ENCODE measurements around the gene SRP68.

SRP68 gene

DNA sequence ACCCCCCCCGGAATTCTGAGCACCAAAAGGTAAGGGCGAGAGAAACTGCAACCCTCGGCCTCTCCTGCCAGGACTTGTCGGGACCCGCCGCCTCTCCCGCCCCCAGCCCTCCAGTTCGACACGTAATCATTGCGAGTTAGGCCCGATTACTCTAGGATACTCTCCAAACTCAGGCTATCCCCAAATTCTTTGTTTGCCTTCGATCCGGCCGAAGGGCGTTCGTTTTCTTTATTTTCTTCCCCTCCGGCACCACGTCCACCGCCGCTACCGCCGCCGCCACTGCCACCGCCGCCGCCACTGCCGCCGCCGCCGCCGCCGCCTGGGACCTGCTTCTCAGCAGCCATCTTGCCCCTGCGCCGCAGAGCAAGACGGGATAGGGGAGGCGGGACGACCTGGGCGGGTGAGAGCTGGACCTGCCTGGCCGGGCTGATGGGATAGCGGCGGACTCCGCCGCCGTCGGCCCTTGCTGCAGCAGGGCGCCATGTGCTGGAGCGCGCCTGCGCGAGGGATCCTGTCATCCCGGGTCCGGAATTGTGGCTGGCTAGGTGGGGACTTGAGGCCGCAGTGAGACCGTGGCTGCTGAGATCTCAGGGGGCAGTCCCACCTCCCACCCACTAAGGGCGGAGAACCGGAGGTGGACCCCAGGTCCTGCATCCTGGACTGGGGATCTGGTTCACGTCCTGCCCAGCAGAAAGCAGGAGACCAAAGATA, at the start of gene SRP68:
Gene SRP68, minus strand, starts transcription at position 370 of the 711 bp plus-strand sequence. Its CDS starts 26 bp downstream, at position 344.
- peak; percentile 65 to 80 for DNase-seq (ENCODE audit: low read depth in 2 of 2)

DNA sequence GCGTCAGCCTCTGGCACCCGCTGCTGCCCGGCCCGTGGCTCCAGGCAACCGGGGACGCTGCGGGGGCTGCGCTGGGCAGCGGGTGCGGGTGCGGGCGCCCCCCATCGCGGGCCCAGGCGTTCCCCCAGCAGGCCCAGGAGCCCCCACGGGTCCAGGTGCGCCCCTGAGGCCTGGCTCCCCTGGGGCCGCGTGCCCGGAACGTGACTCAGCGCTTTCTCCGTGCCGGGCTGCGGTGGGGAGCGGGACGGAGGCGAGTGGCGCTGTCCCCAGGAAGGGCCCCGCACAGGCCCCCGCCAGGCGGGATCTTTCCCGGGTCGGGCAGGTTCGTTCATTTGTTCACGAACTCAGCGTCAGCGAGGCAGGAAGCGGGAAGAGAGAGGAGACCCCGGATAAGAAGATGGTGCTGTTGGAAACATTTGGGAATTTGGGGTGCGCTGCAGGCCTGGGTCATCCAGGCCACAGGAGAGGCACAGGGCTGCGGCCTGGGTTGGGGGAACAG, 49.7 kb upstream of the SRP68 start:
- no peak for DNase-seq (ENCODE audit: low read depth in 2 of 2)

DNA sequence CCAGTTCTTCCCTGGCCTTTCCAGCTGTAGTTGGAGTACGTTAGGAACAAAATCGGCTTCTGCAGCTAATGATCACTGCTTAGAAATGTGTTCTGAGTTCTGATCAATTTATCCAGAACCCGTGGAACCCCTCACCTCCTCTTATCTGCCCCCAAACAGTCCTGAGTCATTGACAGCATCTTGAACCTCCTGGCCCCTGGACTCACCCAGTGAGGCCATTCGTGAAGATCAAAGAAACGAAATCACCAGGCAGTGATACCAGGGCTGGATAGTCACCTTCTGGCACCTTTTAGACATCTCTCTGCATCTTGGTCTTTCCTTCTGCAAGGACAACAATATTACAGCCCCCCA, 48.3 kb upstream of the SRP68 start:
- DNase-seq (ENCODE audit: low read depth in 2 of 2) = no peak

DNA sequence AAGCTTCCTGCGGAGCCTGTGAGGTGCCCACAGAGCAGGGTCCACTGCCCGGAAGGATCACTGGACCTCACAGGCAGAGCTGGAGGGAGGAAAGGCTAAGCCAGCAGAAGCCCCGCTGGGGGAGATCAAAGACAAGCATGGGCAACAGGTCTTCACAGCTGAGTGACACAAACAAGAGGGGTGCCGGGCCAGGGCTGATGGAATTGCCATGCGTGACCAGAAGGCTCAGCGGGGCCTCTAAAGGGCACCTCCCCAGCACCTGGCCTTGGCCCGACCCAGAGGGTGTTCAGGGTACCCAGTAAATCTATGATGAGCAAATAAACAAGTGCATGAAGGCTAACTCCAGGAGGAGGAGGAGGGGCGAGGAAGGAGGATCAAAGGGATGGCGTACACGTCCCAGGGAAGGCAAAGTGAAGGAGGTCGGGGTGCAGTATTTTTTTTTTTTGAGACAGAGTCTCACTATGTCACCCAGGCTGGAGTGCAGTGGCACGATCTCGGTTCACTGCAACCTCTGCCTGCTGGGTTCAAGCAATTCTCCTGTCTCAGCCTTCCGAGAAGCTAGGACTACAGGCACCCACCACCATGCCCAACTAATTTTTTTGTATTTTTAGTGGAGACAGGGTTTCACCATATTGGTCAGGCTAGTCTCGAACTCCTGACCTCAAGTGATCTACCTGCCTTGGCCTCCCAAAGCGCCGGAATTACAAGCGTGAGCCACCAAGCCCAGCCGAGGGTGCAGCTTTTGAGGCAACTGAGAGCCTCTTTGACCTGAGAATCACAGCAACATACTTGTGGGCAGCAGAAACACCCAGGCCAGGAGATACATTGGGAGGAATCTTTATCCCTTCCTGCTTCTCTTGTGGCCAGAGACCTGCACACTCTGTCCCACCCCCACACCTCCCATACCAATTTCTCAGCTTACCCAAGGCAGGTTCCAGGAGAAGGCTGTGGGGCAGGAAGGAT, 47.4 kb upstream of the SRP68 start:
- DNase-seq (ENCODE audit: low read depth in 2 of 2) = no peak

DNA sequence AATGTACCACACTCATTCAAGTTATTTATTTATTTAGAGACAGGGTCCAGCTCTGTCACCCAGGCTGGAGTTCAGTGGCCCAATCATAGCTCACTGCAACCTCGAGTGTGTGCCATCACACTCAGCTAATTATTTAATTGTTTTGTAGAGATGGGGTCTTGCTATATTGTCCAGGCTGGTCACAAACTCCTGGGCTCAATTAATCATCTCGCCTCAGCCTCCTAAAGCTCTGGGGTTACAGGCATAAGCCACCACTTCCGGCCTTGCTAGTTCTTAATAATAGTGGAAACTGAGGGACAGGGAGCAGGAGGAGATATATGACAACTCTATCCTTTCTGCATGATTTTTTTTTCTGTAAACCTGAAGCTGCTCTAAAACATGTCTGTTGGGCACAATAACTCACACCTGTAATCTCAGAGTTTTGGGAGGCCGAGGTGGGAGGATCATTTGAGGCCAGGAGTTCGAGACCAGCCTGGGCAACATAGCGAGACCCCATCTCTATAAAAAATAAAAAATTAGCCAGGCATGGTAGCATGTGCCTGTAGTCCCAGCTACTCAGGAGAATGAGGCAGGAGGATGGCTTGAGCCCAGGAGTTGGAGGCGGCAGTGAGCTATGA, 42.9 kb upstream of the SRP68 start:
- no peak for DNase-seq (ENCODE audit: low read depth in 2 of 2)

DNA sequence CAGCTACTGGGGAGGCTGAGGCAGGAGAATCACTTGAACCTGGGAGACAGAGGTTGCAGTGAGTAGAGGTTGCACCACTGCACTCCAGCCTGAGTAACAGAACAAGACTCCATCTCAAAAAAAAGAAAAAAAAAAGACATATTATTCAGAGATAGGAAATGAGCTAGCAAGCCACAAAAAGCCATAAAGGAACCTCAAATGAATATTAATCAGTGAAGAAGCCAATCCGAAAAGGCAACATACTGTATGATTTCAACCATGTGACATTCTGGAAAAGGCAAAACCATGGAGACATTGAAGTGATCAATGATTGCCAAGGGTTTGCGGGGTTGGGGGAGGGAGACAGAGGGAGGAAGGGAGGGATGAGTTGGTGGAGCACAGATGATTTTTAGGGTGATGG, 39.6 kb upstream of the SRP68 start:
- DNase-seq (ENCODE audit: low read depth in 2 of 2) = no peak

DNA sequence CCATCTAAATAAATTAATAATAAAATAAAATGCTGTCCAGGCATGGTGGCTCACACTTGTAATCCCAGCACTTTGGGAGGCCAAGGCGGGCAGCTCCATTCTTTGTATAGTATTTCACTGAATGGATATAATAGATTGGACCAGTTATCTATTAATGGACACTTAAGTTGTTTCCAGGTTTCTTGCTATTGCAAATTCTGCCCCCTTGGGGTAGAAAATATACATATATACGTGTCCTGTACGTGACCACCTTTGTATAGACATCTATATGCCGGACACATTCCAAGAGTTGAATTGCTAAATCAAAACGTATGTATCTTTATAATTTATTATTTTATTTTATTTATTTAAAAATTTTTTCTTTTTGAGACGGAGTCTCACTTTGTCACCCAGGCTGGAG, 35.2 kb upstream of the SRP68 start:
- no peak for DNase-seq (ENCODE audit: low read depth in 2 of 2)

DNA sequence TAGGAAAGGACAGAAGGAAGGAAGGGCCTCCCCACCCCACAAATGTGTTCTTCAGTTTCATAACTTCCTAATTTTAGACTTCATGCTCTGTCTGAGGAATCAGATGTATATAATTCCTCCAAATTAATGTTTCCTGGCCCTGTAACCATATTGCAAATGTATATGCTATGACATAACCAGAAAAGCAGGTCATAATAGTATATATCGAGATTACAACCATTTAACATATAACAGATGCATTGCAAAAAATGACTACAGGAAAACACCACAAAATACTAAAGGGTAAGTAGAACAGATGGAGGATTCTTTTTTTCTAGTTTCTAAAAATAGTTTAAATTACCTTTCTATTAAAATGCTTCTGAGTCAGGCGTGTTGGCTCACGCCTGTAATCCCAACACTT, 34.4 kb upstream of the SRP68 start:
- DNase-seq (ENCODE audit: low read depth in 2 of 2) = no peak

DNA sequence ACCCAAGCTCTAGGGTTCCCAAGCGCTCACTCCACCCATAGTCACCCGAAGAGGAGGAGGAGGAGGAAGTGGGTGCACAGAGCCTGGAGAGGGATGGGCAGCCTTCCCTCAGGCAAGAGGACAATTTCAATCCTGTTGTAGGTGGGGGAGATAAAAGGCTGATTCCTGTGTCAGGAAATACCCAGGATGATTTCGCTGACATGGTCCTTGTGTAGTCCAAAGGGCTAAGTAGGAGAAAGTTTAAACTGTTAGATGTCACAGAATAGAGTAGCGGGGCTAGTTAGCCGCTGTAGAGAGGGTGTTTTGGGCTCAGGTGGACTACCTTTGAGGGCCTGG, 32.5 kb upstream of the SRP68 start:
- DNase-seq (ENCODE audit: low read depth in 2 of 2) = no peak

DNA sequence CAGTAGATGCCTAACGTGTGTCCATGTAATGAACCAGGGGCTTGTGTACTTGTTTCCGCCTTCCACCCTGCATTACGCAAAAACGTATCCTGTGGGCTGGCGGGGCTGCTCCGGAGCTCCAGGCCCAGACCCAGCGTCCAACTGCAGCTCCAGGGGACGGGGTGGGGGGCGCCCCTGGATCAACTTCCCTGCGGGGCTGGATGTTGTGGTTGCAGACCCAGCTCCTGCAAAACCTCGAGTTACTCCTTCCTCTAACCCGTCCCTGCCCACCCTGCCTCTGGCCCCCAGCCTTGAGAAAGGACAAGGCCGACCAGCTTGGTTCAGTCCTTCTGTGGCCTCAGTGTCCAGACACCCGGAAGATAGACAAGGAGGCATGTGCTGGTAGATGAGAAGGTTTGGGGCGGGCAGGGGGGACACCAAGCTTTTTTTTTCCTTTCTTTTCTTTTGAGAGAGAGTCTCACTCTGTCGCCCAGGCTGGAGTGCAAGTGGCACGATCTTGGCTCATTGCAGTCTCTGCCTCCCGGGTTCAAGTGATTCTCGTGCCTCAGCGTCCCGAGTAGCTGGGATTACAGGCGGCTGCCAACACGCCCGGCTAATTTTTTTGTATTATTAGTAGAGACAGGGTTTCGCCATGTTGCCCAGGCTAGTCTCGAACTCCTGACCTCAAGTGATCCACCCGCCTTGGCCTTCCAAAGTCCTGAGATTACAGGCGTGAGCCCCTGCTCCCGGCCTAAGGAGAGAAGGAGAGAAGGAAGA, 32.0 kb upstream of the SRP68 start:
- no peak for DNase-seq (ENCODE audit: low read depth in 2 of 2)

DNA sequence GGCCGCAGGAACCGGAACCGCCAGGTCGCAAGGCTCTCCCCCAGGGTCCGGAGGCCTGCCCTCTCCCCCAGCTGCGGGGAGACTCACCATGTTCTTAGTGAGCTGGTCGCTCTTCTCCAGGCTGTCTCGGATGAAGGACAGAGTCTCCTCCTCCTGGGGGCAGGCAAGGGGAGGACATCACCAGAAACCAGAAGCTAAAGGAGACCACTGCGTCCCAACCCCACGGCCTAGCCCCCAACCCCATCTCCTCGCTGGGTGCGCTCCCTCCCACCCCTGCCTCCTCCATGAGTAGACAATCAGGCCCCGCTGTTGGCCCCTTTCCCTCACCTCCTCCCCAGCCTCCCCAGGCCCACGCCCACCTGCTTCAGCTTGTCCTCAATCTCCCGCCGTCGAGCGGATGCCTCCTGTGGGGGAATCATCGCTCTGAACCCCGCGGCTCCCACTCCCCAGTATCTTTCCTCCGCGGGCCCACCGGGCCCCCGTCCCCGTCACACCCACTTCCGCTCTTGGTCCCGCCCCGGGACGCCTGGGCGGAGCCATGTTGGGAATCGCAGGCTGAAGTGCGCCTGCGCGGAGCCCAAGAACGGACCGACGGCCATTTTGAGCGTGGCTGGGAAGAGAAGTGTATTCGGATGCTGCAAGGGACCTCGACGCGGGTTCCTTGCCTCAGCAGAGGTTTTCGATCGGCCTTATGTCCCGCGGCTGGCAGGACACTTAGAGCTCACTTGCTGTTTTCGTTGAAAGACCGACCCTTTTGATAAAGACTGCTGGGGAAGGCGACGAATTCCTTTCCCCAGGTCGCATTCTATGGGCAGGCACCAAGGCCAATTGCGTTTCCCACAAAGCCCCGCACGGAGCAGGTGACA, 31.2 kb upstream of the SRP68 start, which contains the start of gene EXOC7:
Gene EXOC7, minus strand, starts transcription at position 514 of the 866 bp plus-strand sequence. Its CDS starts 95 bp downstream, at position 419.
- DNase-seq (ENCODE audit: low read depth in 2 of 2) = peak; percentile 88 to 91

DNA sequence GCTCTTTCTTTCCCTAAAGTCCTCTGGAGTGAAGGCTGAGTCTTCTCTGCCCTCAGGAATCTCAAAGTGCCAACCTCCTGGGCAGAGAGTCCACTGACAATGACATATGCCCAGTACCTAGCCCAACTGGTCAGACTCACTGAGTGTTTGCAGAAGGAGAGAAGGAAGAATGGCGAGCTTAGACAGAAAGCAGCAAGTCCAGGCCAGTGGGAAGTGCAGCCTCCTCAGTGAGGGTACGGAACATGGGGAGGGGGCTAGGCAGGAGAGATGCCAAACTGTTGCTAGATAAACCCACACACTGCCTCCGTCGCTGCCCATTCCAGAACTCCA, 30.6 kb upstream of the SRP68 start:
- no peak for DNase-seq (ENCODE audit: low read depth in 2 of 2)

DNA sequence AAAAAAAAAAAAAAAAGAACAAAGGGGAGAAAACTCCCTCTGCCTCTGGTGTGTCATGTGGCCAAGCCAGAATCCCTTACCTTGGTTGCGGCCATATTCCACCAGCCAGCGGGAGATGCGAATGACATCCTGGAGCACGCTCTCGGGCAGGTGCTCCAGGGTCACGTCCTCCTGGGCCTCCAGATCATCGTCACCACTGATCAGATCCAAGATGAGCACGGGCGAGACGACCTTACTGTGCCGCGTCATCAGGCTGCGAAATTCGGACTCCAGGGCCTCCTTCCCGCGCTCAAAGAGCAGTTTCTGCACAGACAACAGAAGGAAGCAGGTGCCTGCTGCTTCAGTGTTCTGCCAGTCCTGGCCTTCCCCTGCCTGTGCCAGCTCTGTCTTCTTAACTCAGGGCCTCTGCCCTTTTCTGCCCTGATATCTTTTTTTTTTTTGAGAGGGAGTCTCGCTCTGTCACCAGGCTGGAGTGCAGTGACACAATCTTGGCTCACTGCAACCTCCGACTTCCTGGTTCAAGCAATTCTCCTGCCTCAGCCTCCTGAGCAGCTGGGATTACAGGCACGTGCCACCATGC, 25.5 kb upstream of the SRP68 start:
- DNase-seq (ENCODE audit: low read depth in 2 of 2) = no peak

DNA sequence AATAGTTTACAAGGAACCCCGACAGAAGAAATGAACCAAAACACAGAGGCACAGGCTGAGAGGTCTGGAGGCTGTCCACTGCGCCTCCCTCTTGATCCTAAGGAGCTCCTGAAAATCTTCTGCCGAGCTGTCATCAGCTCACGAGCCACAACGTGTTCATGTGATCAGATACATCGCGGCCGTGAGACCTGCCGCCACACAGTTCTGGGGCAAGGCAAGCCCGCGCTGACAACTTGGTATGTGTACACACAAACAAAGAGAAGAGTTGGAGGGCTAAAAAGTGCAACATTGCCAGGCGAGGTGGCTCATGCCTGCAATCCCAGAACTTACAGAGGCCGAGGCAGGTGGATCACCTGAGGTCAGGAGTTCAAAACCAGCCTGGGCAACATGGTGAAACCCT, 23.6 kb upstream of the SRP68 start:
- DNase-seq (ENCODE audit: low read depth in 2 of 2) = no peak

DNA sequence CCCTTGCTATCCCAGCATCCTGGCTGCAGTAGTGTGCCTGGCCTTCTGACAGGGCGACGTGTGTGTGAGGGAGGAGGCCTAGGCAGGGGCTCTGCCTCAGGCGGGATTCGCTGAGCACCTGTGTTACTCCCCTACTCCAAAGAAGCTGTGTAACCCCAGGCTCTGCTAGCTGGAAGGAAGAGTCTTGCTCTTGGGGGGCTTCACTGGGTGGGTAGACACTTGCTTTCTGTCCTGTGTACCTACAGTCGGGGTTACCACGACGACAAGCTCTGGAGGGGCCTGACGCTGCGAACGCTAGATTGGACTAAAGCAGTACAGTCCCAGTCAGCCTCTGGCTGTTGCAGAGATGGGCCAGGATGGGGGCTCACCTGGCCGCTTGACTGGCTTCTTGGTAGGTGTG, 21.7 kb upstream of the SRP68 start:
- DNase-seq (ENCODE audit: low read depth in 2 of 2) = no peak

DNA sequence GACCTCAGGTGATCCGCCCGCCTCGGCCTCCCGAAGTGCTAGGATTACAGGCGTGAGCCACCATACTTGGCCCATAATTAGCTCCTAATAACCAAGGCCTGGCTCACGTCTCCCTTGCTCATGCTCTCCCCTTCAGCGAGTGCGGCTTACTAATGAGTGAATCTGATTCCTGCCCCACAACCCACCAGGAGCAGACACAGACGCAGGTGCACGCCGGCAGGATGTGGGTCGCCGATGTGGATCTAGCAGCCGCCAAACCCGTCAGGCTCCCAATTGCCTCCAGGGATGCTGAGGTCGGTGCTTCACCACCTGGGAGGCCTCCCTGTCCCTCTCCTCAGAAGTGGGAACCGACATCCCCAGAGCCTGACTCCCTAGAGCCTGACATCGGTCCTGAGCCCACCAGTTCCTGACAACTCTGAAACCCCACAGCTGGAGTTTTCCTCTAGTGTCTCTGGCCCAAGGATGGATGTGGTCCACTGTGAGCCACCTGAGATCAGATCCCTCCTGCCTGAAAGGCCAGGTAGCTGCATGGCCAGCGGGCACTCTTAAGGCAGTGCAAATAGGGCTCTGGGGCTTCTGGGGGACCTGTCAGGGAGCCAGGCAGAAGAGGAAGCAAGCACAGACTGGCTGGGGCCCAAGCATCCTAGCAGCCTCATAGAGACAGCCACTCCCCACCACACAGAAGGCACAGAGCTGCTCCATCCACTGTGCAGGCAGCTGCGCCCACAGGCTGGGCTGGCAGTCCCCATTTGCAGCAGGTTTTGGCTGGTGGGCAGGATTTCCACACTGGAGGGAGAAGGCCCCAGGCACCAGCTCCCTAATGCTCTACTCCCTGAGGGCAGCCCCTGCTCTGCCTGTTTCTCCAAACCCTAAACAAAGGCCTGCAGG, 20.5 kb upstream of the SRP68 start:
- no peak for DNase-seq (ENCODE audit: low read depth in 2 of 2)

DNA sequence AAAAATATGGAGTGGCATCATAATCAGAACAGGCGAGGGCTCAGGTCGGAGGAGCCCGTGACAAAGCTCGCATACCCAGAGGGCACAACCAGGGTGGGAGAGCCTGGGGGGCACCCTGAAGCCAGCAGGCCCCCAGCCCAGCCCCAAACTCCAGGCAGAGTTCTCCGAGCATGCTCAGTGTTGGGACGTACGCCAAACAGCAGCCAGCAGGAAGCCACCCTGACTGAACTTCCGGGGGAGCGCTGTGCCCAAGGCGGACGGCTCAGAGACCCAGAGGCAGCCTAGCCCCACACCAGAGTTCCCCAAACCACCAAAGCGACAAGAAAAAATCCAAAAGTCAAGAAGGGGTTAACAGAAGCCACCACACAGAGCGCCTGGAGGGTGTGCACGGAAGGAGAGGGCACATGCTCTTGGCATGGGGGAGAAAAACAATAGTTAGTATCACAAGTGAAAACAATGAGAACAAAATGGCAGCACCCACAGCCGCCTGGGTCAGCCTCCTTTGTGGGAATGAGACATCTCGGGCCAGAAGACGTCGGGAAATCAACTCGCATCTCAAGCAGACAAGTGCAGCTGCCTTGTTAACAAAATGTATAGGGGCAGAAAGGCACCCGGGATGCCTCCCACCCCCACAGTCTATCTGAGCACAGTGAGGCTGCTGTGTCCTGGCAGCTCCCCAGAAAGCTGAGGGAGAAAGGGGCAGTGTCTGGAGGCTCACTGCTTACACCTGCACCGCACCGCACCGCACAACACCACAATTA, 19.4 kb upstream of the SRP68 start:
- DNase-seq (ENCODE audit: low read depth in 2 of 2) = no peak

DNA sequence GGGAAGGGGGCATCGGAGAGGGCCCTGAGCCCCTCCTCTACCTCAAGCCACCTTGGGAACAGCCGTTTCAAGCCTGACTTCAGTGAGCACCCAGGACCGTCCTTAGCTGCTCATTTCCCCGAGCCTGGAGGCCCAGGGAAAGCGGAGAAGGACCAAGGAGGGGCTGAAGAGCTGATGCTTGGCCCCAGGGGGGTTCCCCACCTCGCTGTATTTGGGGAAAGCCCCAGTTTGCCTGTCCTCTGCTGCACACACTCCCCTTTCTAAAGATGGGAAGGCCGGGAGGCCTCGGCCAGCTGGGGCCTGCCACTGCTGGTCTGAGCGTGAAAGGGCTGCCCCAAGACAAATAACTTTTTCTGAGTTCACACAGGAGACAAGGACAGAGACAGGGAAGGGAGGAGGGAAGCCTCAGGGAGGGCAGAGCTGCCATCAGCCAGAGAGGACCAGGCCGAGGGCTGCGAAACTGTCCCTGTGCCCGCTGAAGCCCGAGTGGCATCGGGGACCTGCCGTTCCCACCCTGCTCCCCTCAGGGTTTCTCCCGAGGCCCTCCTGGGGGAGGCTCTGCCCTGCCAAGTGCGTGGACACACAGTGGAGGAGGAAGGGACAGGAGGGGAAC, 18.3 kb upstream of the SRP68 start:
- DNase-seq (ENCODE audit: low read depth in 2 of 2) = no peak
